Lower lobe of right lung (tissue), 2 donors: ENCODE measurements around the gene SLC10A6. TPM values are rescaled to one million over a fixed set of nuclear protein-coding genes. Genes with fewer than 3 reads are reported as not detected.

Experiments
- ATAC-seq, 2 donors: fragments of 200-7000 bp; cut with Tn5 transposase; one replicate each; pipeline ENCODE4 v1.9.1; 2020 to 2022; ENCODE audit warnings: mild to moderate bottlenecking in 2 of 2, moderate library complexity in 2 of 2
- DNase-seq: peaks from one replicate; pipeline ENCODE4 v3.0.0-alpha.2; 2020
- H3K27ac ChIP-seq: fragments of 200-600 bp; one replicate; pipeline ENCODE4 v1.8.0; 2022
- H3K27me3 ChIP-seq: fragments of 200-600 bp; one replicate; pipeline ENCODE4 v1.8.0; 2022; ENCODE audit warnings: low read depth
- H3K36me3 ChIP-seq: fragments of 200-600 bp; one replicate; pipeline ENCODE4 v1.8.0; 2022; ENCODE audit warnings: mild to moderate bottlenecking
- H3K4me1 ChIP-seq: fragments of 200-600 bp; one replicate; pipeline ENCODE4 v1.8.0; 2022
- H3K4me3 ChIP-seq: fragments of 200-600 bp; one replicate; pipeline ENCODE4 v1.8.0; 2022; ENCODE audit warnings: mild to moderate bottlenecking
- H3K9me3 ChIP-seq: fragments of 200-600 bp; one replicate; pipeline ENCODE4 v1.8.0; 2022
- CTCF ChIP-seq: fragments of 200-600 bp; IDR thresholded peaks from one replicate; pipeline ENCODE4 v1.8.0; 2022; ENCODE audit warnings: antibody characterized with exemption, mild to moderate bottlenecking
- intact Hi-C: fragments of 100-400 bp; cut with DNase I; formaldehyde crosslinking; loops from one replicate; pipeline ENCODE4 v1.11.0; 2022
- total RNA-seq: library from RNA; stranded (reverse); fragmentation: NEBNext Ultra II Directional; extraction: Animal tissue kit (Norgen Biotek cat#: 25700); gene quantifications from one replicate; pipeline ENCODE4 v1.2.1, GENCODE V29; 2021
- donor health status: DM: no; HTN: yes; CAD: no; lungs with severe emphysema.

Gene SLC10A6
- total RNA-seq, 1 donor from 2014 or later = 0.97 TPM

DNA sequence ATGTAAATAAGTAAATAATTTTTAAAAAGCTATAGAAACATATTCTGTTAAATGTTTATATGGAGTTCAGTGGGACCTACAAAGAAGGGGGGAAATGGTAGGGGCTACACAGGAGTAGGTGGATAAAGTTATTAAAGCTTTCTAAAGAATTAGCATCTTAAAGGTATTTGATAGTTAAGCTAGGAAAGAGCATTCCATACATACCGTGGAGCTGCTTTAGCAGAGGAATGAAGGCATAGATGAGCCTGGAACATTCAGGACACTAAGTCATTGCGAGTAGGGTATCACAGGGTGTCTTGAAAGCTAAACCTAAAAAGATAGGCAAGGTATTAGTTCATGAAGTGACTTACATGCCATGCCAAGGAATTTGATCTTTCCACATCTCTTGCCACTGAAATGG lies 60.4 kb downstream of the SLC10A6 start:
- Histone ChIP-seq H3K4me1 (no peaks in the 10 kb centered on the region), H3K27me3 (no peaks in the 10 kb centered on the region), H3K4me3 (no peak overlapping the region), H3K9me3 (no peaks in the 10 kb centered on the region), H3K27ac (no peak overlapping the region), H3K36me3 (peaks cover 52% of the 10 kb centered on the region)
- no peak for TF ChIP-seq CTCF
- intact Hi-C loops = no loop called here
- no peak for DNase-seq
- ATAC-seq = no peak

- Histone ChIP-seq H3K27me3 (no peaks in the 10 kb centered on the region), H3K9me3 (no peaks in the 10 kb centered on the region), H3K4me1 (no peaks in the 10 kb centered on the region), H3K4me3 (no peak overlapping the region), H3K36me3 (peaks cover 75% of the 10 kb centered on the region), H3K27ac (no peak overlapping the region)
- DNase-seq = no peak
- no peak for TF ChIP-seq CTCF
- no peak for ATAC-seq
- intact Hi-C loops = no loop called here
Measured at GRCh38 chr4:86778175-86778574, 71.0 kb downstream of the SLC10A6 start.

GRCh38 chr4:86775061-86775460 lies 74.1 kb downstream of the SLC10A6 start:
- no peaks in the 10 kb centered on the region for H3K4me1 ChIP-seq
- no peak for TF ChIP-seq CTCF
- DNase-seq (no peak), ATAC-seq (no peak)
- no peaks in the 10 kb centered on the region for H3K9me3 ChIP-seq
- no peak overlapping the region for H3K27ac ChIP-seq
- intact Hi-C loops = no loop called here
- H3K27me3 ChIP-seq = no peaks in the 10 kb centered on the region
- no peak overlapping the region for H3K4me3 ChIP-seq
- peaks cover 80% of the 10 kb centered on the region for H3K36me3 ChIP-seq

Other genes starting within 250 kb of the SLC10A6 start
- 1.6 TPM for gene C4orf36, start 43.0 kb upstream of the SLC10A6 start, total RNA-seq
- 90.6 TPM for gene AFF1, start 85.6 kb upstream of the SLC10A6 start, total RNA-seq